ENCODE data around the gene ADAMTS15. TPM values are rescaled to one million over a fixed set of nuclear protein-coding genes. Genes with fewer than 3 reads are reported as not detected.

Gene ADAMTS15
- total RNA-seq, 6 experiments from 2014 or later: 0.19 to 1.1 (median 0.31) TPM; not detected in 1

DNA sequence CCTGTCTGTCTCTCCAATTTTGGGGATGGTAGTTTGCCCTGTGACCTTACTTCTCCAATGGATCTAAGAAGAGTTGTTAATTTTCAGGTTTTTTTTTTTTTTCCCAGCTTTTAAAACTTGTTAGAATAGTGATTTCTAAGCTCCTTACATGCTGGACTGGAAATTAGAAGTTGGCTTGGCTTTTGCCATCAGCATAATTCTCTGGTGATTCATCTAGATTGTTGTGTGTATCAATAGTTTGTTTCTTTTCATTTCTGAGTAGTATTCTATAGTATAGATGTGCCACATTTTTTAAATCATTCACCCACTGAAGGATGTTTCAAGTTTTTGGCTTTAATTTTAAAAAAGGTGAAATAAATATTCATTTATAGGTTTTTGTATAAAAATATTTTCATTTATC lies 51.4 kb downstream of the ADAMTS15 start:
- TF ChIP-seq POLR2A (IDR thresholded peaks at IDR 0.05): no peak
- TF ChIP-seq, protein P1, sequence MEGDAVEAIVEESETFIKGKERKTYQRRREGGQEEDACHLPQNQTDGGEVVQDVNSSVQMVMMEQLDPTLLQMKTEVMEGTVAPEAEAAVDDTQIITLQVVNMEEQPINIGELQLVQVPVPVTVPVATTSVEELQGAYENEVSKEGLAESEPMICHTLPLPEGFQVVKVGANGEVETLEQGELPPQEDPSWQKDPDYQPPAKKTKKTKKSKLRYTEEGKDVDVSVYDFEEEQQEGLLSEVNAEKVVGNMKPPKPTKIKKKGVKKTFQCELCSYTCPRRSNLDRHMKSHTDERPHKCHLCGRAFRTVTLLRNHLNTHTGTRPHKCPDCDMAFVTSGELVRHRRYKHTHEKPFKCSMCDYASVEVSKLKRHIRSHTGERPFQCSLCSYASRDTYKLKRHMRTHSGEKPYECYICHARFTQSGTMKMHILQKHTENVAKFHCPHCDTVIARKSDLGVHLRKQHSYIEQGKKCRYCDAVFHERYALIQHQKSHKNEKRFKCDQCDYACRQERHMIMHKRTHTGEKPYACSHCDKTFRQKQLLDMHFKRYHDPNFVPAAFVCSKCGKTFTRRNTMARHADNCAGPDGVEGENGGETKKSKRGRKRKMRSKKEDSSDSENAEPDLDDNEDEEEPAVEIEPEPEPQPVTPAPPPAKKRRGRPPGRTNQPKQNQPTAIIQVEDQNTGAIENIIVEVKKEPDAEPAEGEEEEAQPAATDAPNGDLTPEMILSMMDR (IDR thresholded peaks at IDR 0.05): no peak
- no peak overlapping the region for H3K27ac ChIP-seq
- no peak overlapping the region for H3K4me3 ChIP-seq
- ATAC-seq (no peak), DNase-seq (no peak)
- no peaks in the 10 kb centered on the region for H3K27me3 ChIP-seq
- H3K4me1 ChIP-seq: no peaks in the 10 kb centered on the region
- no peaks in the 10 kb centered on the region for H3K36me3 ChIP-seq
- intact Hi-C loops (cut with DNase I): no loop called here
- H3K9me3 ChIP-seq: no peaks in the 10 kb centered on the region

DNA sequence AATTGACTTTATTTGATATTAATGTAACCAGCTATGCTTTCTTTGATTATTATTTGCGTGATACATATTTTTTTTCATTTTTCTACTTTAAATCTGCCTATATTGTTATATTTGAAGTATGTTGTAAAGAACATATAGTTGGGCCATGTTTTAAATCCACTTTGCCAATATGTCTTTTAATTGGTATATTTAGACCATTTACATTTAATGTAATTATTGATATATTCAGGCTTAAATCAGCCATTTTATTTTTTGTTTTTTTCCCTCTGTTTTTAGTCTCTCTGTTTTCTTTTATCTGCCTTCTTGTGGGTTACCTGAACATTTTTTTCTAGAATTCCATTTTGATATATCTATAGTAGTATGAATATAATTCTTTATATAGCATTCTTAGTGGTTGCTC lies 55.9 kb downstream of the ADAMTS15 start:
- H3K27ac ChIP-seq: no peak overlapping the region
- no peak for TF ChIP-seq POLR2A (IDR thresholded peaks at IDR 0.05)
- TF ChIP-seq, protein P1 (IDR thresholded peaks at IDR 0.05): no peak
- intact Hi-C loops (cut with DNase I): no loop called here
- no peaks in the 10 kb centered on the region for H3K27me3 ChIP-seq
- H3K36me3 ChIP-seq: no peaks in the 10 kb centered on the region
- 63% methylated on average over 1 of the region's 1 CpG for WGBS (ENCODE audit: insufficient coverage, low coverage, low lambda C conversion rate, missing lambda C conversion rate)
- ATAC-seq (no peak), DNase-seq (no peak)
- no peaks in the 10 kb centered on the region for H3K4me1 ChIP-seq
- no peak overlapping the region for H3K4me3 ChIP-seq
- H3K9me3 ChIP-seq: no peaks in the 10 kb centered on the region

DNA sequence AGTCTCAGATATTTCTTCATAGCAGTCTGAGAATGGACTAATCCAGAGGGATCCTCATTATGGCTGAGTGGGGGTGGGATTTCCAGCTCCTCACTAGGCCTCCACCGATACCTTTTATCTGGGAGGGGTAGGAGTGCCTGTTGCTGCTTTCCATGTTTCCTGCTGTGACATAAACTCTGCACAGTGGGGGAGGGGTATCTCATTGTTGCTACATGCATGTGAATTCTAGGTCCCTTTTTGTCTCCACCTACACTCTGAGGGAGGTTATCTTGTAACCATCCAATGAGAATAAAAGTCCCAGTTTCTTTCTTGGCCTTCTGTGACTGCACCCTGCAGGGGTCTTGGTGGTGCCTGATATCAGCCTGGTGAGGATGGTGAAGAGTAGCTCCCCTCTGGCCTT lies 60.5 kb downstream of the ADAMTS15 start:
- Histone ChIP-seq H3K4me1 (no peaks in the 10 kb centered on the region), H3K27ac (no peak overlapping the region), H3K9me3 (no peaks in the 10 kb centered on the region), H3K36me3 (no peaks in the 10 kb centered on the region), H3K4me3 (no peak overlapping the region), H3K27me3 (no peaks in the 10 kb centered on the region)
- DNase-seq (no peak), ATAC-seq (no peak)
- TF ChIP-seq, protein P1 (IDR thresholded peaks at IDR 0.05): no peak
- no peak for TF ChIP-seq POLR2A (IDR thresholded peaks at IDR 0.05)
- WGBS (ENCODE audit: insufficient coverage, low coverage, low lambda C conversion rate, missing lambda C conversion rate): no CpG with 5 or more reads among the region's 1 CpG
- intact Hi-C loops (cut with DNase I): no loop called here

DNA sequence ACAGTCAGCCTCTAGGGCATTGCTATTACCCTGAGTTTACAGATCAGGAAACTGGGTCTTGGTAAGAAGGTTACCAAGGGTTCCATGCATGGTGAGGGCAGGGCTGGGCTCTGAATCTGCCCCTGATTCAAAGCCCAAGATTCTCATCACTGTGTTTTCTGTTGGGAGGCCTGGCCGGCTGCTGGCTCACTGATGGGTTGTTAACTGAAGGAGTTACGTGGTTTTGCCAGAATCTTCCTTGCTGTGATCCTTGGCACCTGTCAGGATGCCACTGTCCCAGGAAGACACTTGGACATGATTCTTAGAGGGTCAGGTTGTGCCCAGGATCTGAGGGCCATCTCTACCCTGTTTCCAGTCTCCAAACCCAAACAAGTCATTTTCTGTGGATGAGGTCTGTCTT lies 61.5 kb downstream of the ADAMTS15 start:
- Histone ChIP-seq H3K4me3 (no peak overlapping the region), H3K4me1 (no peaks in the 10 kb centered on the region), H3K27ac (no peak overlapping the region), H3K36me3 (no peaks in the 10 kb centered on the region), H3K9me3 (no peaks in the 10 kb centered on the region), H3K27me3 (no peaks in the 10 kb centered on the region)
- intact Hi-C loops (cut with DNase I): no loop called here
- no CpG with 5 or more reads among the region's 2 CpGs for WGBS (ENCODE audit: insufficient coverage, low coverage, low lambda C conversion rate, missing lambda C conversion rate)
- ATAC-seq (no peak), DNase-seq (no peak)
- TF ChIP-seq POLR2A (IDR thresholded peaks at IDR 0.05): no peak

DNA sequence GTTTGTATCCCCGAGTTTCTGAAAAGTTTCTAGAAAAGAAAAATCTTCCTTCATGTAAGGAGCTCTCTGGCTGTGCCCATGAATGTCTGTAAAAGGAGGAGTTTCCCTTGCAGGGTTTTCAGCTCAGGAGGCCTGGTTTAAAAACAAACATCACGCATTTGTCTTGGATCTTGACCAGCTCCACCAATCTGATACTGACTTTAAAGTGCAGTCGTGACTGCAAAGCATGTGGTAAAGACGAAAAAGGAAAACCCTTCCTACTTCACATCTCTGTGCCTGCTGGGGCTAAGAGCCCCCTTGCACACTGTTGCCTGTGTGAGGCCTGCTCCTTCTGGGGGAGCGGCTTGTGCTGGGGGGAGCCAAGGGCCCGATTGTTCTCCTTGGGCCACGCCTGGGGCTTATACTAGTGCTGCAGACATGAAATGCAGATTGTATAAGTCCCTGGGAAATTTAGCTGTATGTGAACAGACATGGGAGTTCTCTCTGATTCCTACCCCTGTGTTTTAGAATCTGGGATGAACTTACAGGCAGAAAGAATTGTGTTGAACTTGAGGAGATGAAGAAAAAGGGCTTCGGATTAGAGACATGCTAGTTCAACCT lies 62.1 kb downstream of the ADAMTS15 start:
- no peaks in the 10 kb centered on the region for H3K36me3 ChIP-seq
- H3K9me3 ChIP-seq: no peaks in the 10 kb centered on the region
- no peak for TF ChIP-seq POLR2A (IDR thresholded peaks at IDR 0.05)
- TF ChIP-seq, protein P1 (IDR thresholded peaks at IDR 0.05): no peak
- ATAC-seq (peak; percentile 35 to 73 (median 66)), DNase-seq (no peak)
- H3K27me3 ChIP-seq: no peaks in the 10 kb centered on the region
- no peaks in the 10 kb centered on the region for H3K4me1 ChIP-seq
- intact Hi-C loops (cut with DNase I): no loop called here
- no peak overlapping the region for H3K27ac ChIP-seq
- no peak overlapping the region for H3K4me3 ChIP-seq
- WGBS (ENCODE audit: insufficient coverage, low coverage, low lambda C conversion rate, missing lambda C conversion rate): 50% methylated on average over 8 of the region's 8 CpGs
